ENCODE data around the gene PSD4. TPM values are rescaled to one million over a fixed set of nuclear protein-coding genes. Genes with fewer than 3 reads are reported as not detected.

Gene PSD4
- total RNA-seq, 4 donors from 2014 or later: 2.8 to 14.8 (median 5.6) TPM

GRCh38 chr2:113178069-113178746 lies 4.4 kb downstream of the PSD4 start:
- no peak for TF ChIP-seq CTCF (IDR thresholded peaks at IDR 0.05; ENCODE audit: low read depth)

- TF ChIP-seq CTCF (IDR thresholded peaks at IDR 0.05; ENCODE audit: low read depth): no peak
Observed at GRCh38 chr2:113178891-113179290, 5.1 kb downstream of the PSD4 start.

GRCh38 chr2:113179446-113180045 lies 5.8 kb downstream of the PSD4 start:
- no peak for TF ChIP-seq CTCF (IDR thresholded peaks at IDR 0.05; ENCODE audit: low read depth)

GRCh38 chr2:113180131-113180946 lies 6.6 kb downstream of the PSD4 start:
- no peak for TF ChIP-seq CTCF (IDR thresholded peaks at IDR 0.05; ENCODE audit: low read depth)

- no peak for TF ChIP-seq CTCF (IDR thresholded peaks at IDR 0.05; ENCODE audit: low read depth)
Observed at GRCh38 chr2:113181258-113182051, 7.7 kb downstream of the PSD4 start.

GRCh38 chr2:113182471-113183260 lies 8.9 kb downstream of the PSD4 start:
- TF ChIP-seq CTCF (IDR thresholded peaks at IDR 0.05; ENCODE audit: low read depth): no peak
